Measurements from ENCODE around the gene ZNF277.

The ZNF277 gene

DNA sequence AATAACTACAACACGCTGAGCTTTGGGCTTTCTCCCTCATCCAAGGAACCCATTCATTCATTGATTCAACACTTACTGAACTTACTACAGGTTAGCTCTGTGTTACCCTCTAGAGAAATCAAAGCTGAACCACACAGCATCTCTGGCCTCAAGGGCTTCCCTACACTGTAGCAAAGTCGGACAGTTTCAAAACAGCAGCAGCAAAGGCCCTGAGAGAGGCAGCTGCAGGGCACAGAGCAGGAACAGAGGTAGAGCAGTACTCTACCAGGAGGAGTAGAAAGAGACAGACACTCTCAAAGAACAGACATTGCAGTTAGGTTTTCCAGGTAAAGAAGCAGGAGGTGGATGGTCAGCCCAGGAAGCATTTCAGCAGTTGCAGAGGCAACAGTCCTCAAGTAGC lies 16.4 kb upstream of the ZNF277 start:
- ChIA-PET POLR2A (no interaction called here), CTCF (no interaction called here)
- DNase-seq (ENCODE audit: extremely low spot score), result no peak
- TF ChIP-seq CTCF (IDR thresholded peaks at IDR 0.05; ENCODE audit: control extremely low read depth, extremely low read depth, low read depth, missing control alignments), result no peak

- POLR2A ChIA-PET, result interaction anchor here (0.5 kb wide), 1 partner anchor 653 kb away, joined by 3 read pairs; no protein-coding TSS in a partner anchor
- CTCF ChIA-PET, result interaction anchor here (0.7 kb wide), 1 partner anchor 9 kb away, joined by 3 read pairs; no protein-coding TSS in a partner anchor
- no peak for DNase-seq (ENCODE audit: extremely low spot score)
- no peak for TF ChIP-seq CTCF (IDR thresholded peaks at IDR 0.05; ENCODE audit: control extremely low read depth, extremely low read depth, low read depth, missing control alignments)
These were observed 14.0 kb upstream of the ZNF277 start for GRCh38 chr7:112192236-112193154.

GRCh38 chr7:112193915-112194502 lies 12.5 kb upstream of the ZNF277 start:
- TF ChIP-seq CTCF (IDR thresholded peaks at IDR 0.05; ENCODE audit: control extremely low read depth, extremely low read depth, low read depth, missing control alignments), result no peak
- ChIA-PET CTCF (no interaction called here), POLR2A (no interaction called here)
- no peak for DNase-seq (ENCODE audit: extremely low spot score)

GRCh38 chr7:112195717-112196116 lies 10.8 kb upstream of the ZNF277 start:
- ChIA-PET POLR2A (no interaction called here), CTCF (no interaction called here)
- DNase-seq (ENCODE audit: extremely low spot score), result no peak
- TF ChIP-seq CTCF (IDR thresholded peaks at IDR 0.05; ENCODE audit: control extremely low read depth, extremely low read depth, low read depth, missing control alignments), result no peak

GRCh38 chr7:112197322-112197721 lies 9.2 kb upstream of the ZNF277 start:
- TF ChIP-seq CTCF (IDR thresholded peaks at IDR 0.05; ENCODE audit: control extremely low read depth, extremely low read depth, low read depth, missing control alignments), result no peak
- POLR2A ChIA-PET, result no interaction called here
- CTCF ChIA-PET, result no interaction called here
- DNase-seq (ENCODE audit: extremely low spot score), result no peak

DNA sequence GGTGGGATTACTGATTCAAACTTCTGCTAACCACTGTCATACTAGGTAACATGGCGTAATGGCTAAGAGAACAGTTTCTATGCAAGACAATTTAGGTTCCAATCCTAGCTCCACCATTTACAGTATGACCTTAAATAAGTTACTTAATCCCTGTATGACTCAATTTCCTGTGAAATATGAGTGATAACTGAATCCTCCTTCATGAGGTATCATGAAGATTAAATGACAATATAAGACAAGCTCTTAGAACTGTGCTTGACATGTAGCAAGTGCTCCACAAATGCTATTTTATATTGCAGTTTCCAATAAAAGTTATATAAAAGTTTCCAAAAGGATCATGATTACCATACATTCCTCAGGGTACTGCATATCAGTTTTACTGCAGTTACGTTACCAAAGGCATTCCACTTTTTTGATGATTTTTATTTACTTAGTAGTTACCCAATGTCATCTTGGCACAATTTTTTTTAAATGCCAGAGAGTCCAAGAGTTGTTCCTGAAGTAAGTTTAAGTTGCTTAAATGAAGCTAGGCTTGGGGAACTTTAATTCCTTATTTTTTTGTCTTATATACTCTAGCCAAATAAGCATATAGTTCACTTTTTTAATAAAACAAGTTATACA lies 7.3 kb upstream of the ZNF277 start:
- no peak for TF ChIP-seq CTCF (IDR thresholded peaks at IDR 0.05; ENCODE audit: control extremely low read depth, extremely low read depth, low read depth, missing control alignments)
- ChIA-PET POLR2A (no interaction called here), CTCF (no interaction called here)
- DNase-seq (ENCODE audit: extremely low spot score), result no peak

Measured in GM10248 (cell line).